WERI-Rb-1 (cell line): ENCODE data around the gene TAL2.
"Not testable (repeated sequence)": the region's sequence is repeated elsewhere in the genome, so short reads cannot be mapped to it uniquely, and the experiment has no call there.

ENCODE experiments used
- DNase-seq: peaks from one replicate; pipeline ENCODE4 v3.0.0-alpha.2; 2020
- H3K27ac ChIP-seq: fragments of 250-450 bp; sonication (Bioruptor Pico); 2 replicates; pipeline ENCODE4 v1.5.1; 2020; ENCODE audit warnings: mild to moderate bottlenecking, moderate library complexity
- H3K27me3 ChIP-seq: fragments of 250-450 bp; sonication (Bioruptor Pico); 2 replicates; pipeline ENCODE4 v1.5.1; 2021; ENCODE audit warnings: mild to moderate bottlenecking, low read depth, moderate library complexity; ENCODE audit not compliant: insufficient read depth, severe bottlenecking
- H3K36me3 ChIP-seq: fragments of 250-450 bp; sonication (Bioruptor Pico); 2 replicates; pipeline ENCODE4 v1.5.1; 2020; ENCODE audit warnings: mild to moderate bottlenecking, moderate library complexity
- H3K4me3 ChIP-seq: 2 replicates; pipeline ENCODE4 v1.5.1; 2011; ENCODE audit warnings: low read depth, mild to moderate bottlenecking, control low read depth, low read length
- H3K9me3 ChIP-seq: fragments of 250-450 bp; sonication (Bioruptor Pico); 2 replicates; pipeline ENCODE4 v1.5.1; 2021; ENCODE audit warnings: mild to moderate bottlenecking, moderate library complexity; ENCODE audit not compliant: severe bottlenecking
- CTCF ChIP-seq: IDR thresholded peaks from 2 replicates; pipeline ENCODE4 v1.5.1; 2011; ENCODE audit warnings: low read depth, mild to moderate bottlenecking, control low read depth, inconsistent platforms, low read length

Gene TAL2

GRCh38 chr9:105701145-105701544, 38.9 kb downstream of the TAL2 start:
- H3K9me3 ChIP-seq = no peaks in the 10 kb centered on the region
- H3K36me3 ChIP-seq = peaks cover 26% of the 10 kb centered on the region
- H3K27me3 ChIP-seq = no peaks in the 10 kb centered on the region
- no peak overlapping the region for H3K4me3 ChIP-seq
- H3K27ac ChIP-seq = no peak overlapping the region
- TF ChIP-seq CTCF = no peak
- no peak for DNase-seq

GRCh38 chr9:105702207-105702606, 40.0 kb downstream of the TAL2 start:
- no peaks in the 10 kb centered on the region for H3K27me3 ChIP-seq
- TF ChIP-seq CTCF = no peak
- H3K9me3 ChIP-seq = no peaks in the 10 kb centered on the region
- DNase-seq = no peak
- no peak overlapping the region for H3K27ac ChIP-seq
- H3K36me3 ChIP-seq = peaks cover 24% of the 10 kb centered on the region
- no peak overlapping the region for H3K4me3 ChIP-seq

- H3K9me3 ChIP-seq, H3K4me3 ChIP-seq, H3K27ac ChIP-seq, DNase-seq, H3K27me3 ChIP-seq: not testable (repeated sequence)
- H3K36me3 ChIP-seq = peaks cover 33% of the 10 kb centered on the region
Measured at GRCh38 chr9:105703638-105704037, 41.4 kb downstream of the TAL2 start.

- DNase-seq = no peak
- peaks cover 41% of the 10 kb centered on the region for H3K36me3 ChIP-seq
- H3K9me3 ChIP-seq = no peaks in the 10 kb centered on the region
- TF ChIP-seq CTCF = no peak
- H3K4me3 ChIP-seq = no peak overlapping the region
- no peak overlapping the region for H3K27ac ChIP-seq
- H3K27me3 ChIP-seq = no peaks in the 10 kb centered on the region
Measured at GRCh38 chr9:105706156-105706555, 43.9 kb downstream of the TAL2 start.

GRCh38 chr9:105708405-105708804, 46.1 kb downstream of the TAL2 start:
- H3K4me3 ChIP-seq = no peak overlapping the region
- no peak overlapping the region for H3K27ac ChIP-seq
- H3K36me3 ChIP-seq = peaks cover 31% of the 10 kb centered on the region
- DNase-seq = no peak
- no peak for TF ChIP-seq CTCF
- H3K27me3 ChIP-seq = no peaks in the 10 kb centered on the region
- no peaks in the 10 kb centered on the region for H3K9me3 ChIP-seq

GRCh38 chr9:105710638-105711037, 48.4 kb downstream of the TAL2 start:
- no peak for TF ChIP-seq CTCF

More at GRCh38 chr9:105710638-105711037, 48.4 kb downstream of the TAL2 start:
- no peaks in the 10 kb centered on the region for H3K27me3 ChIP-seq
- H3K36me3 ChIP-seq = peaks cover 36% of the 10 kb centered on the region
- no peaks in the 10 kb centered on the region for H3K9me3 ChIP-seq
- H3K27ac ChIP-seq = no peak overlapping the region
- no peak overlapping the region for H3K4me3 ChIP-seq
- DNase-seq = no peak
